Activated CD4-positive, alpha-beta T cell treated with anti-CD3 and anti-CD28 coated beads for 36 hours (primary cell): ENCODE data around the gene TMPRSS2. TPM values are rescaled to one million over a fixed set of nuclear protein-coding genes. Genes with fewer than 3 reads are reported as not detected.

ENCODE experiments used
- ATAC-seq: fragments of 200-7000 bp; cut with Tn5 transposase; one replicate; pipeline ENCODE4 v1.10.0; 2021; ENCODE audit warnings: mild to moderate bottlenecking, moderate library complexity
- CTCF ChIA-PET: fragments of 350-600 bp; sonication (Branson Sonifier 250); formaldehyde crosslinking; loops from one replicate; lab custom pipeline; 2021; ENCODE audit warnings: antibody characterized with exemption; lab: Charles Lee
- POLR2A ChIA-PET: fragments of 350-600 bp; sonication (Branson Sonifier 250); formaldehyde crosslinking; loops from one replicate; lab custom pipeline; 2021; ENCODE audit warnings: antibody characterized with exemption, inconsistent platforms; lab: Charles Lee
- DNase-seq: peaks from one replicate; pipeline ENCODE4 v3.0.0-alpha.2; 2020
- H3K27ac Mint-ChIP-seq: one replicate; pipeline ENCODE4 v1.8.0; 2021; ENCODE audit warnings: mixed read lengths
- H3K27me3 Mint-ChIP-seq: one replicate; pipeline ENCODE4 v1.8.0; 2021; ENCODE audit warnings: mixed read lengths
- H3K36me3 Mint-ChIP-seq: one replicate; pipeline ENCODE4 v1.8.0; 2021; ENCODE audit warnings: low read depth, mixed read lengths
- H3K4me1 Mint-ChIP-seq: one replicate; pipeline ENCODE4 v1.8.0; 2021; ENCODE audit warnings: mixed read lengths
- H3K4me3 Mint-ChIP-seq: one replicate; pipeline ENCODE4 v1.8.0; 2021; ENCODE audit warnings: mild to moderate bottlenecking, moderate library complexity, mixed read lengths
- H3K9me3 Mint-ChIP-seq: one replicate; pipeline ENCODE4 v1.8.0; 2021; ENCODE audit warnings: low read depth, mixed read lengths
- intact Hi-C, 2 experiments: fragments of 100-400 bp; cut with DNase I in 1 of 2; cut with micrococcal nuclease in 1 of 2; formaldehyde crosslinking; loops; one replicate each; pipeline versions ENCODE4 v1.14.2 to v1.15.1; 2022 to 2024; cut with DNase I, micrococcal nuclease
- total RNA-seq, 2 experiments: library from RNA; stranded (reverse); gene quantifications; one replicate each; pipeline ENCODE4 v1.2.3, GENCODE V29; 2021

Gene TMPRSS2
- total RNA-seq, 2 experiments from 2014 or later: not detected

DNA sequence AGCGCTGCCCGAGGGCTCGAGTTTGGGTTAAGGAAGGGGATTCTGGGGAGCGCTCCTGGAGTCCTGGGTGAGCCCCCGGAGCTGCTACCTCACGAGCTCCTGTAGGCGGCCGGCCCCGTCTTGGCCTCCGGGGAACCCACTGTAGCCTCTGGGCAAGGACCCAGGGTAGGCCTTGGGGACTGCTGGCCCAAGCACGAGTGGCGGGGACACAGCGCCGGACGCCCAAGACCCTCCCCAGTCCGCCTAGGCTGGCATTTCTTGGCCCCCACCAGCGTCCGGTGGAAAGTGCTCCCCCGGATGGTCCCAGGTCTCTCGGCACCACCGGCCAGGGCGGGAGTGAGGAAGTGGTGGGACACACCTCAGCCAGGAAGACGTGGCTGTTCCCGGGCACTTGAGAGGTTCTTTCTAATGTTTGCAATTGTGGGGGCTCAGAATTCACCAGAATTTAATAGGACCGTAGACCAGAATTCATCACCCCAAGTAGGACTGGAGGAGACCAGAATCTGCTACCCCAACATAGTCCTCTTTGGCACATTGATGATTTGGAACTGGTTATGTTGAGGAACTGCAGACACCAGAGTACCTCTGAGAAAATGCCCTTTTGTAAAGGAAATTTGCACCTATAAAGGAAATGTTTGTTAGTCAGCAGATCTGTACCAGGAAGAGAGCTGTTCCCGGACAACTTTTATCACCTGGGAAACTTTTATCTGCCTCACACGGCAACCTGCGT is 622 bp upstream of the TMPRSS2 start:
- ChIA-PET CTCF (no interaction called here), POLR2A (no interaction called here)
- no peaks in the 10 kb centered on the region for H3K9me3 Mint-ChIP-seq
- H3K4me3 Mint-ChIP-seq: no peak overlapping the region
- DNase-seq (no peak), ATAC-seq (no peak)
- H3K36me3 Mint-ChIP-seq: no peaks in the 10 kb centered on the region
- peaks cover 32% of the 10 kb centered on the region for H3K27me3 Mint-ChIP-seq
- H3K4me1 Mint-ChIP-seq: peaks cover 4% of the 10 kb centered on the region
- no peak overlapping the region for H3K27ac Mint-ChIP-seq
- intact Hi-C loops: no loop called here

DNA sequence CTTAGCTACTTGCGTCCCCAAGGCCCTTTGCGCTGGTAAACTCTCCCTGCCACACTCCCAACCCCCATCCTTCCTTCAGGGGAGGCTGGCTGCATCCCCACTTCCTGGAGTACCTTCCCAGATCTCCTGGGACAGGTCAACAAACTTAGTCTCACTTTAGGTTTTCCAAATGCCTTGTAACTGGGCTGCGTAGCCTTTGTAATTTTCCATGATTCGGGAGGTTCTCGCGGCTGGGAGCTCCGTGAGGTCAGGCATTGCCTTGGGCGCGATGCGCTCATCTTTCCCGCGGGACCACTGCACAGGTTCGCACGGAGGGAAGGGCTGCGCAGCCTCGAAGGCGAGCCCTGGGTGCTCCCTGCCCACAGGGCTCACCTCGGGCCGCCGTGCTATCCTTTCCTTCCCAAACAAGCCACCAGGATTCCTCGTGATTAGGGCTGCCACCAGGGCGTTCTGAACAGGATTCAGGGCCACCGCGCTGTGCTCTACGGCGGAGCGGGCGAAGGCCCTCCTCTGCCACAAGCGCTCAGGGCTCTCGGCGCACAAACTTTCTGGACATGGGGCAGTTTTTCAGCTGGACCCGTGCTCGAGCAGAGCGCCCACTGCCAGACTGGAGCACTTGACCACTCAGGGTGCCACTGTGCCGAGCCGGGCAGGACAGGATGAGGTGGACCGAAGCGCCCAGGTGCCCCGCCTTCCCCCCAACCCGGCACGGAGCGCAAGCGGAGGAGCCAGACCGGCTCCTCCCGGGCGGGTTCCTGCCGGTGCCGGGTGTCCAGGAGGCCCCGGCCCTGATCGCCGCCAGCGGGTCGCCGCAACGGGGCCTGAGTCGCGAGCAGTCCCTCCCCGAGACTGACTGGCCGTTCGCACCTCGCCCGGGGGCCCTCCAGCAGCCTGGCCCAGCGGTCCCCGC is 1.1 kb downstream of the TMPRSS2 start:
- no peaks in the 10 kb centered on the region for H3K36me3 Mint-ChIP-seq
- no peaks in the 10 kb centered on the region for H3K9me3 Mint-ChIP-seq
- H3K27me3 Mint-ChIP-seq: peaks cover 35% of the 10 kb centered on the region
- POLR2A ChIA-PET: no interaction called here
- DNase-seq: no peak
- intact Hi-C loops: no loop called here
- peaks cover 4% of the 10 kb centered on the region for H3K4me1 Mint-ChIP-seq
- no peak overlapping the region for H3K4me3 Mint-ChIP-seq
- no peak overlapping the region for H3K27ac Mint-ChIP-seq
- ATAC-seq: no peak
- CTCF ChIA-PET: no interaction called here

DNA sequence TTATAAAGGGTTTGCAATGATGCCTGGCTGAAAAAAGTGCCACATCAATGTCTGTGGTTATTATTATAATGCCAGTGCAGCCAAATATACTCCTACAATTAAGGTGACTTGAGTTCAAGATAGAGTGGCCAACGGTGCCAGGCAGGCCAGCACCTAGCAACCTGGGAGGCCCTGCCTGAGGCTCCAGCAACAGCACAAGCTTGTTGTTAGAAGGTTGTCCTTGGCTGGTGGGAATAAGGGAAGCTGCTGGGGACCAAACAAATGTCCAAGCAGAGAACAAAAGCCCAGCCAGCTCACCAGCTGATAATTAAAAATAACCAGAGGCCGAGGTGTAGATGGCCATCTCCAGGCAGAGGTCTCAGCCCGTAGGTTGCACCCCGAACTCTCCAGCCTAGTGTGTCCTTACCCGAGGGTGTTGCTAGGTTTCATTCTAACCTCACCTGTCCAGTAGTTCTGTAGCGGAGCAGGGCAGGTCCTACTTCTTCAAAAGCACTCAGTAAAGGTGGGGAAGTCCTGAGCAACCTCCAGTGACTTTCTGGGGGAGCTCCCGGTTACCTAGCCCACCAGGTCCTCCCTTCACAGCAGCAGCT is 1.9 kb downstream of the TMPRSS2 start:
- Mint-ChIP-seq H3K27me3 (peaks cover 36% of the 10 kb centered on the region), H3K9me3 (no peaks in the 10 kb centered on the region), H3K36me3 (no peaks in the 10 kb centered on the region), H3K27ac (no peak overlapping the region), H3K4me1 (peaks cover 4% of the 10 kb centered on the region), H3K4me3 (no peak overlapping the region)
- CTCF ChIA-PET: no interaction called here
- POLR2A ChIA-PET: no interaction called here
- intact Hi-C loops: no loop called here
- DNase-seq (no peak), ATAC-seq (no peak)

DNA sequence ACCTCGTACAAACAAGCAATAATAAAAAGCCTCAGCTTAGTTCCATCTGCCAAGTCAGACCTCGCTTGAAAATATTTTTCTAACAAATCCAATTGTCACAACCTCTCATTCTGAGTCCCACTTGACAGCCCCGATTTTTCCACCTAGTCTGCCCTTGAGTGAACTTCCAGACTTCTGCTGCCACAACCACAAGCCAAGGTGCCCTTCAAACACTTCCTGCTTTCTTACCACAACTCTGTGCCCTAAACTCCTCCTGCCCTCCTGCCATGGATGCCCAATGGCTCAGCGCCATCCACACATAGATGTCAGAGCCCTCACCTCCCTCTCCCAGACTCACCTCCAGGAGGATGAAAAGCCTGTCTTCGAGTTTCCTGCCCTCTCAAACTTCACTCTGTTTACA is 3.9 kb downstream of the TMPRSS2 start:
- no peak for DNase-seq
- no peak overlapping the region for H3K27ac Mint-ChIP-seq
- no peak for ATAC-seq
- intact Hi-C loops: no loop called here
- CTCF ChIA-PET: no interaction called here
- H3K27me3 Mint-ChIP-seq: peaks cover 35% of the 10 kb centered on the region
- POLR2A ChIA-PET: no interaction called here
- H3K36me3 Mint-ChIP-seq: no peaks in the 10 kb centered on the region
- H3K4me1 Mint-ChIP-seq: peaks cover 4% of the 10 kb centered on the region
- H3K9me3 Mint-ChIP-seq: no peaks in the 10 kb centered on the region
- H3K4me3 Mint-ChIP-seq: no peak overlapping the region

DNA sequence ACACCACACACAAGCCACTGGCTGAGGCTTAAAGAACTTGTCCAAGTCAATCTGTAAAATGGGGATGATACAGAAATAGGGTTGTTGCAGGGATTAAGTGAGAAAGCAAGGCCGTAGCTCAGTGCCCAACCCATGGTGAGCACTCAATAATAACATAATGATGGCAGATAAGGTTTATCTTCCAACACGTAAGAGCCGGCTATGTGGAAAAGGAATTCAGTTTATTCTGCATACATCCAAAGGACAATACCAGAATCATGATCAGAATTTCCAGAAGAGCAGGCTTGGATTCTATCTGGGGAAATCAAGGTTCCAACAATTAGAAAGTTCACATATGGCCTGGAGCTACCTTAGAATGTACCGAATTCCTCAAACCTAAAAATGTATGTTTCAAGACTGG is 4.6 kb downstream of the TMPRSS2 start:
- intact Hi-C loops: no loop called here
- DNase-seq: no peak
- ChIA-PET CTCF (interaction anchor here (0.6 kb wide), 1 partner anchor 1628 kb away, joined by 3 read pairs; no protein-coding TSS in a partner anchor), POLR2A (no interaction called here)
- Mint-ChIP-seq H3K4me1 (peaks cover 4% of the 10 kb centered on the region), H3K4me3 (no peak overlapping the region), H3K27ac (no peak overlapping the region), H3K27me3 (peaks cover 29% of the 10 kb centered on the region), H3K9me3 (no peaks in the 10 kb centered on the region), H3K36me3 (no peaks in the 10 kb centered on the region)
- ATAC-seq: no peak

DNA sequence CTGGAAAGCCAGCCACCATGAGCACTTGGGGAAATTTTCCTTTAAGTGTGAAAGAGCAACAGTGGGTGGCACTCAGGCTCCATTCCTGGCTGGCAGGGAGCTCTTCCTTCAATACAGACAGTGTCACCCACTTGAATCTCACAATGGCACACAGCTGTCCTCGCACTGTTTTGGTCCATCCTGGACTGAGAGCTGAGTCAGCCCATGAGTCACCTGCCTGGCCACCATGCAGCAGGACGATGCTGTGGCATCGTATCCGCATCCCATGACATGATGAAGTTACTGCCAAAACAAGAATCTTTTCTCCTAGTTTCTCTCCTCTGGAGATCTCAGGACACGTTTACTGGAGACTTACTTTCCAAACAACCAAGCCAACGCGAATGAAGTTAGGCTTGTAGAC is 6.0 kb downstream of the TMPRSS2 start:
- H3K4me1 Mint-ChIP-seq: peaks cover 4% of the 10 kb centered on the region

DNA sequence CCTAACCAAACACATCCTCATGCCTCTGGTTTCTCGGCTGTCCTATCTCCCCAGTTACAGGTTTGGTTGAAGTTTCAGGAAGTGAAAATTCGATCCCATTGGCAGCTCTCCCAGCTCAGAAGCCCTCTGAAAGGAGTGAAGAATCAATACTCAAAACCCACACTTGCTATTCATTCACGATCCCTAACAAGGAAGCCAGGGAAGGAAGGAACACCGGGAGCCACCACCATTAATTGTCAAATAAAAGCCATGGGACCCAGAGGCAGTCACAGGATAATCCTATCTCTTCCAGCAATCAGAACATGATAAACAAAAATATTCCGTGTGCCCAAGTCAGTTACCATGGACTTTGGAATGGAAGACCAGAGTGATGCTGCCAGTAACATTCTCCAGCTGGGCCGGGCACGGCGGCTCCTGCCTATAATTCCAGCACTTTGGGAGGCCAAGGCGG is 7.0 kb downstream of the TMPRSS2 start:
- ATAC-seq: no peak
- no peak for DNase-seq
- no peak overlapping the region for H3K27ac Mint-ChIP-seq
- H3K9me3 Mint-ChIP-seq: no peaks in the 10 kb centered on the region
- H3K4me3 Mint-ChIP-seq: no peak overlapping the region
- peaks cover 4% of the 10 kb centered on the region for H3K4me1 Mint-ChIP-seq
- ChIA-PET POLR2A (no interaction called here), CTCF (interaction anchor here (1.5 kb wide), 1 partner anchor 218 kb away, joined by 3 read pairs; no protein-coding TSS in a partner anchor)
- H3K27me3 Mint-ChIP-seq: peaks cover 19% of the 10 kb centered on the region
- H3K36me3 Mint-ChIP-seq: no peaks in the 10 kb centered on the region
- intact Hi-C loops: no loop called here

More for the DNA sequence above, 6.0 kb downstream of the TMPRSS2 start:
- DNase-seq (no peak), ATAC-seq (no peak)
- no peak overlapping the region for H3K27ac Mint-ChIP-seq
- peaks cover 27% of the 10 kb centered on the region for H3K27me3 Mint-ChIP-seq
- H3K4me3 Mint-ChIP-seq: no peak overlapping the region
- ChIA-PET POLR2A (no interaction called here), CTCF (interaction anchor here (0.5 to 1.5 kb wide), 2 partner anchors 219 to 1330 kb away, joined by 3 to 4 read pairs; no protein-coding TSS in a partner anchor)
- no peaks in the 10 kb centered on the region for H3K36me3 Mint-ChIP-seq
- H3K9me3 Mint-ChIP-seq: no peaks in the 10 kb centered on the region
- intact Hi-C loops: no loop called here

DNA sequence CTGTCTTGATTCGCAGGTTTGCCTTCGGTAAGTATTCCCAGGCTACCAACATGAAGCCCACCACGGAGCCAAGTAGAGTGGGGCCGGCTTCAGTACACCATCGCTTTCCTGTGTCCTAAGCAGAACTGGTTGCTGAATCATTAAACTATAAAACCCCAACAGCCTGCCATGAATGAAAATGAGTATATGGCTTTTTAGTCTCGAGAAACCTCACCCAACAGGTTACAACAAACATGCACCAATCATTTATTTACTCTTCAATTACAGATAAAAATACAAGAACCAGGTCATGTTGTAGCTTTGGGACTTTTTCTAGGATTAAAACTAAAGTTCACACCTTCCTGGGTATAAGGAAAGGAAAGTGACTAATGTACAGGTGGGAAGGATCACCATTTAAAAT is 7.6 kb downstream of the TMPRSS2 start:
- ChIA-PET POLR2A (no interaction called here), CTCF (no interaction called here)
- DNase-seq (no peak), ATAC-seq (no peak)
- Mint-ChIP-seq H3K36me3 (no peaks in the 10 kb centered on the region), H3K4me1 (peaks cover 4% of the 10 kb centered on the region), H3K27ac (no peak overlapping the region), H3K4me3 (no peak overlapping the region), H3K9me3 (no peaks in the 10 kb centered on the region), H3K27me3 (peaks cover 16% of the 10 kb centered on the region)
- intact Hi-C loops: no loop called here

DNA sequence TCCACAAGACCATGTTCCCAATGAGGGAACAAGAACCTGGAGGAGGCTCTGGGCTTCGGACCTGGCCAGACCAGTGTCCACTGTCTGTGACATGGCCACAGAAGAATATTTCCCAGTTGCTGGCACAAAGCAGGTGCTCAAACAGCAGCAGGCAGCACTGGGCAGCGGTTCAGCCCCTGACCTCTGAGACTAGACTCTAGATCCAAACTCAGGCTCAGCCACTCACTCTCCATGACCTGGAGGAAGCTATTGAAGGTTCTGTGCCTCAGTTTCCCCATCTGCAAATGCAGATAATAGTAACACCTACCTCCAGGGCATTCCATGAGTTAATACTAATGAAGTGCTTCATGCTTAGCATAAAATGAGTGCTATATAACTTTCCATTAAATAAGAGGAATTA is 8.0 kb downstream of the TMPRSS2 start:
- POLR2A ChIA-PET: no interaction called here
- ATAC-seq: no peak
- peaks cover 16% of the 10 kb centered on the region for H3K27me3 Mint-ChIP-seq
- intact Hi-C loops: no loop called here
- H3K9me3 Mint-ChIP-seq: no peaks in the 10 kb centered on the region
- CTCF ChIA-PET: no interaction called here
- H3K4me3 Mint-ChIP-seq: no peak overlapping the region
- DNase-seq: no peak
- H3K27ac Mint-ChIP-seq: no peak overlapping the region
- H3K36me3 Mint-ChIP-seq: no peaks in the 10 kb centered on the region
- H3K4me1 Mint-ChIP-seq: peaks cover 4% of the 10 kb centered on the region

DNA sequence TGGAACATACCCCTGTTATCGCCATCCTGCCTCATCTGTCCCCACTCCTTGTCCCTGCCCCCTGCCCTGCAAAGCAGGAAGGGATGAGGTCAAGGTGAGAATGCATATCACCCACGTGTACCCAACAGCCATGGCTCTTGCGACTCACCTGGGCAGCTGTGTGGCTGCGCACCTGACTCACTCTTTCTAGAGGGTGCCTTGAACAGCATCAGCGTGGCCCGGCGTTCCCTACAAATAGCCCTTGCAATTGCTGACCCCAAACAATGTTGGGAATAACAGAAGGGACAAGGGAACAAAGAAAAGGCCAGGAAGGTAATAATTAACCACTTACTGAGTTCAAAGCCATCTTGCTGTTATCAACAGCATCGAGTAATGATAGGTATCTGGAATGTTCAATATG is 10.2 kb downstream of the TMPRSS2 start:
- intact Hi-C loops: no loop called here
- H3K9me3 Mint-ChIP-seq: no peaks in the 10 kb centered on the region
- H3K27me3 Mint-ChIP-seq: peaks cover 10% of the 10 kb centered on the region
- H3K4me1 Mint-ChIP-seq: no peaks in the 10 kb centered on the region
- H3K4me3 Mint-ChIP-seq: no peak overlapping the region
- ATAC-seq (no peak), DNase-seq (no peak)
- ChIA-PET CTCF (no interaction called here), POLR2A (no interaction called here)
- no peaks in the 10 kb centered on the region for H3K36me3 Mint-ChIP-seq
- H3K27ac Mint-ChIP-seq: no peak overlapping the region

DNA sequence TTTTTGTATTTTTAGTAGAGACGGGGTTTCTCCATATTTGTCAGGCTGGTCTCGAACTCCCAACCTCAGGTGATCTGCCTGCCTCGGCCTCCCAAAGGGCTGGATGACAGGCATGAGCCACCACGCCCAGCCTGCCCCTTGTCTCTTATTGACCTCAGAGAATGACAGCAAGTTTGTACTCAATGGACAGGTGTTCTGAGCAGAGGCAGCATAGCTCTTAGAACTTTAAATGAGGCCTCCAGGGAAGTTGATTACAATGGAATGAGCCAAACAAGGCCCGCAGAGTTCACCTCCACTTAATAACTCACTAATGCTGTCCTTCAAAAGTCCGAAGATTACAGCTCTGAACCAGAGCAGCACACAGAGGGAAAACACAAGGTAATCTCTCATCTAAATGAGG is 10.9 kb downstream of the TMPRSS2 start:
- peaks cover 7% of the 10 kb centered on the region for H3K27me3 Mint-ChIP-seq
- H3K36me3 Mint-ChIP-seq: no peaks in the 10 kb centered on the region
- ChIA-PET POLR2A (no interaction called here), CTCF (no interaction called here)
- no peaks in the 10 kb centered on the region for H3K9me3 Mint-ChIP-seq
- H3K4me1 Mint-ChIP-seq: no peaks in the 10 kb centered on the region
- ATAC-seq: no peak
- no peak overlapping the region for H3K27ac Mint-ChIP-seq
- DNase-seq: no peak
- H3K4me3 Mint-ChIP-seq: no peak overlapping the region
- intact Hi-C loops: no loop called here
